ENCODE measurements around the gene REC114. TPM values are rescaled to one million over a fixed set of nuclear protein-coding genes. Genes with fewer than 3 reads are reported as not detected.
"Not testable (repeated sequence)": the region's sequence is repeated elsewhere in the genome, so short reads cannot be mapped to it uniquely, and the experiment has no call there.

Gene REC114
- total and polyA plus RNA-seq, 10 of the 15 experiments (the other 5 are each of a cell fraction or from before 2014, with no cell fraction given): not detected

DNA sequence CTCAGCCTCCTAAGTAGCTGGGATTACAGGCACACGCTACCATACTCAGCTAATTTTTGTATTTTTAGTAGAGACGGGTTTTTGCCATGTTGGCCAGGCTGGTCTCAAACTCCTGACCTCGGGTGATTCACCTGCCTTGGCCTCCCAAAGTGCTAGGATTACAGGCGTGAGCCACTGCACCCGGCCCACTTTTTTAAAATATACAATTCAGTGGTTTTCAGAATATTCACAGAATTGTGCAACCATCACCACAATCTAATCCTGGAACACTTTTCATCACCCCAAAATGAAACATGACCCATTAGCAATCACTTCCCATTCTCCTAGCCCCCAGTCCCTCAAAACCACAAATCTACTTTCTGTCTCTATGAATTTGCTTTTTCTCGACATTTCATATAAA is 42.7 kb upstream of the REC114 start:
- WGBS (ENCODE audit: insufficient coverage, insufficient replicate concordance, low lambda C conversion rate, missing lambda C conversion rate): 5% methylated on average over 6 of the region's 6 CpGs
- BruUV-seq (replicated peaks); in situ Hi-C loops (cut with MboI); H3K4me3 ChIP-seq; H3K9me3 ChIP-seq (replicated peaks; ENCODE audit: control insufficient read depth, insufficient read depth, low read length); RAD21 ChIA-PET (ENCODE audit: unreplicated experiment); H3K4me2 ChIP-seq (ENCODE audit: control insufficient read depth, insufficient read depth); intact Hi-C loops (cut with micrococcal nuclease; ENCODE audit: unreplicated experiment); H3K79me2 ChIP-seq (ENCODE audit: control insufficient read depth, insufficient read depth, low read length); H3K36me3 ChIP-seq (ENCODE audit: control insufficient read depth in 2 of 2, insufficient read depth in 2 of 2, low read length in 1 of 2); POLR2A ChIA-PET; SMC1A ChIA-PET (ENCODE audit: uncharacterized antibody, unreplicated experiment); CTCF ChIA-PET; H3K9ac ChIP-seq (ENCODE audit: control insufficient read depth, insufficient read depth, low read length); H2AFZ ChIP-seq (ENCODE audit: control insufficient read depth, low read depth, low read length); H3K27me3 ChIP-seq (replicated peaks in 1 of 2; ENCODE audit: control insufficient read depth in 2 of 2, insufficient read depth in 2 of 2, low read length in 1 of 2); ATAC-seq; H4K20me1 ChIP-seq (ENCODE audit: control insufficient read depth, insufficient read depth); H3K4me1 ChIP-seq (ENCODE audit: control insufficient read depth, insufficient read depth, low read length); FAIRE-seq; DNase-seq (ENCODE audit: low read depth, low spot score); H3K27ac ChIP-seq (ENCODE audit: control insufficient read depth, insufficient read depth): not testable (repeated sequence)

DNA sequence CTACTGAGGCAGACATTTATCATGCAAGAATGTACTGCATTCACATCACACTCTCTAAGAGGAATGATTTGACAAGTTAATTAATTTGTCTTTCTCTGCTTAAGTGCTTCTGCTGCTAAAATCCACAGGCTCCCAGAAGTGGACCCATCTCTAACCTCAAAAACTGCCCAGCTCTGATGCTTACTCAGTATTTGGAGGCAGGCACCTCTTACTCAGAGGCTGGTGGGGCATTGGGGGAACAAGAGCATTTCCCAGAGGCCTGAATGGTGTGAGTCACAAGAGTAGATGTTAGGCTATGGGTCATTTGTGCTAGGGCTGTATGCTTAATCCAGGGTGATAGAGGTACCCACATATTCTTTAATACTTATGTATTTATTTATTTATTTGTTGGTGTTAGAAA is 39.8 kb upstream of the REC114 start:
- no peaks in the 10 kb centered on the region for H3K9me3 ChIP-seq (replicated peaks; ENCODE audit: control insufficient read depth, insufficient read depth, low read length)
- in situ Hi-C loops (cut with MboI): no loop called here
- H4K20me1 ChIP-seq (ENCODE audit: control insufficient read depth, insufficient read depth): no peaks in the 10 kb centered on the region
- no peaks in the 10 kb centered on the region for H3K4me1 ChIP-seq (ENCODE audit: control insufficient read depth, insufficient read depth, low read length)
- no peak overlapping the region for H3K9ac ChIP-seq (ENCODE audit: control insufficient read depth, insufficient read depth, low read length)
- CTCF ChIA-PET: no interaction called here
- no peak overlapping the region for H2AFZ ChIP-seq (ENCODE audit: control insufficient read depth, low read depth, low read length)
- SMC1A ChIA-PET (ENCODE audit: uncharacterized antibody, unreplicated experiment): no interaction called here
- ATAC-seq (no peak), DNase-seq (ENCODE audit: low read depth, low spot score) (no peak), FAIRE-seq (no peak)
- no peaks in the 10 kb centered on the region for H3K79me2 ChIP-seq (ENCODE audit: control insufficient read depth, insufficient read depth, low read length)
- intact Hi-C loops (cut with micrococcal nuclease; ENCODE audit: unreplicated experiment): no loop called here
- BruUV-seq (replicated peaks): no TSS peak
- H3K36me3 ChIP-seq (ENCODE audit: control insufficient read depth in 2 of 2, insufficient read depth in 2 of 2, low read length in 1 of 2): no peaks in the 10 kb centered on the region
- RAD21 ChIA-PET (ENCODE audit: unreplicated experiment): no interaction called here
- POLR2A ChIA-PET: no interaction called here
- H3K4me2 ChIP-seq (ENCODE audit: control insufficient read depth, insufficient read depth): no peak overlapping the region
- H3K27ac ChIP-seq (ENCODE audit: control insufficient read depth, insufficient read depth): no peak overlapping the region
- no peak overlapping the region for H3K4me3 ChIP-seq
- peaks cover 0 to 3% of the 10 kb centered on the region in 2 experiments; a peak in 2 of 4 replicates for H3K27me3 ChIP-seq (replicated peaks in 1 of 2; ENCODE audit: control insufficient read depth in 2 of 2, insufficient read depth in 2 of 2, low read length in 1 of 2)
- TF ChIP-seq HDAC2 (IDR thresholded peaks at IDR 0.05) (no peak), CREM (IDR thresholded peaks at IDR 0.05; ENCODE audit: low read depth) (no peak), NFXL1 (IDR thresholded peaks at IDR 0.05; ENCODE audit: borderline replicate concordance) (no peak), SREBF1 (IDR thresholded peaks at IDR 0.05; ENCODE audit: low read length) (no peak)

All from GM12878 (cell line).